HepG2 (cell line): Measurements from ENCODE around the gene ZNF101. TPM values are rescaled to one million over a fixed set of nuclear protein-coding genes. Genes with fewer than 3 reads are reported as not detected.

Source experiments
- ATAC-seq: fragments of 200-7000 bp; cut with Tn5 transposase; 3 replicates; pipeline ENCODE4 v1.9.1; 2020; ENCODE audit warnings: mild to moderate bottlenecking, moderate library complexity
- BruUV-seq: library from RNA; stranded (reverse); fragments of 400-500 nt; replicated peaks from 2 replicates; lab custom pipeline; 2021; lab: Mats Ljungman, UMichigan
- CTCF ChIA-PET: fragments of 300-600 bp; formaldehyde crosslinking; extraction: SDS; loops from one replicate; lab custom pipeline; 2021; ENCODE audit warnings: low total read pairs, inconsistent platforms, low intra/inter-chr PET ratio; lab: Yijun Ruan, JAX
- POLR2A ChIA-PET: fragments of 350-600 bp; sonication (Branson Sonifier 250); formaldehyde crosslinking; loops from one replicate; lab custom pipeline; 2020; ENCODE audit warnings: antibody characterized with exemption, inconsistent platforms; lab: Yijun Ruan, JAX
- DNase-seq: peaks from one replicate; pipeline ENCODE4 v3.0.0-alpha.2; 2015; ENCODE audit warnings: low spot score
- FAIRE-seq: peaks from 3 replicates; lab custom pipeline; 2011; peaks lifted over from hg19 to GRCh38; lab: Jason Lieb, UNC
- H2AFZ ChIP-seq: one replicate; pipeline ENCODE4 v1.6.1; 2011; ENCODE audit warnings: low read length, inconsistent platforms
- H3K27ac ChIP-seq: fragments of 300-600 bp; 3 replicates; pipeline ENCODE4 v1.8.0; 2011; ENCODE audit warnings: mixed run types, mild to moderate bottlenecking, mixed read lengths, low read length, inconsistent platforms; ENCODE audit not compliant: insufficient read depth; ENCODE audit errors: extremely low read length
- H3K27me3 ChIP-seq, 2 experiments: fragments of 200-600 bp in 1 of 2; 2 replicates in 1 of 2; 3 replicates in 1 of 2; pipeline versions ENCODE4 v1.6.0 to v1.8.0; 2011; ENCODE audit warnings: low read length in 2 of 2, mild to moderate bottlenecking in 2 of 2, moderate library complexity in 2 of 2, inconsistent platforms in 1 of 2; ENCODE audit not compliant: insufficient read depth in 2 of 2, control insufficient read depth in 1 of 2
- H3K36me3 ChIP-seq, 2 experiments: fragments of 200-600 bp in 1 of 2; replicated peaks in 1 of 2; 2 replicates in 1 of 2; 3 replicates in 1 of 2; pipeline versions ENCODE4 v1.5.1 to v1.8.0; 2011; ENCODE audit warnings: low read length in 2 of 2, inconsistent platforms in 1 of 2; ENCODE audit not compliant: insufficient read depth in 2 of 2, control insufficient read depth in 1 of 2
- H3K4me1 ChIP-seq: 2 replicates; pipeline ENCODE4 v1.5.1; 2012; ENCODE audit warnings: low read length, inconsistent platforms; ENCODE audit not compliant: insufficient read depth
- H3K4me2 ChIP-seq: 2 replicates; pipeline ENCODE4 v1.6.0; 2011; ENCODE audit warnings: low read depth, low read length, inconsistent platforms
- H3K4me3 ChIP-seq, 3 experiments: fragments of 200-600 bp in 1 of 3; sonication (generic), shearing (Covaris generic) in 1 of 3; replicated peaks in 1 of 3; 2 replicates each; pipeline ENCODE4 v1.5.1; 2011 to 2016; ENCODE audit warnings: low read length in 3 of 3, inconsistent platforms in 2 of 3, low read depth in 2 of 3, mild to moderate bottlenecking in 2 of 3, control low read depth in 1 of 3, mixed read lengths in 1 of 3; ENCODE audit not compliant: insufficient read depth in 1 of 3
- H3K79me2 ChIP-seq: one replicate; pipeline ENCODE4 v1.6.1; 2011; ENCODE audit warnings: low read length, inconsistent platforms; ENCODE audit not compliant: insufficient read depth
- H3K9ac ChIP-seq: 2 replicates; pipeline ENCODE4 v1.6.0; 2011; ENCODE audit warnings: mild to moderate bottlenecking, low read depth, low read length, inconsistent platforms; ENCODE audit not compliant: insufficient read depth
- H3K9me3 ChIP-seq: 2 replicates; pipeline ENCODE4 v1.5.1; 2012; ENCODE audit warnings: mild to moderate bottlenecking, low read length
- H4K20me1 ChIP-seq: 2 replicates; pipeline ENCODE4 v1.6.0; 2011; ENCODE audit warnings: inconsistent platforms, mild to moderate bottlenecking, low read length, moderate library complexity; ENCODE audit not compliant: insufficient read depth
- ATF1 ChIP-seq: IDR thresholded peaks from 2 replicates; pipeline ENCODE4 v1.6.1; 2016; ENCODE audit warnings: mild to moderate bottlenecking, control low read depth
- BRCA1 ChIP-seq: sonication (generic); formaldehyde crosslinking; IDR thresholded peaks from 2 replicates; pipeline ENCODE4 v1.4.0; 2020; ENCODE audit warnings: missing genetic modification reagents
- FOSL1 ChIP-seq: sonication (generic); formaldehyde crosslinking; IDR thresholded peaks from 2 replicates; pipeline ENCODE4 v1.9.0; 2021; ENCODE audit warnings: missing genetic modification reagents, borderline replicate concordance
- GATAD2A ChIP-seq: IDR thresholded peaks from 2 replicates; pipeline ENCODE4 v1.6.1; 2016
- GLMP ChIP-seq: sonication (generic); formaldehyde crosslinking; IDR thresholded peaks from 2 replicates; pipeline ENCODE4 v1.9.0; 2021; ENCODE audit warnings: missing genetic modification reagents, mild to moderate bottlenecking, borderline replicate concordance
- MTA3 ChIP-seq: sonication (generic); formaldehyde crosslinking; IDR thresholded peaks from 2 replicates; pipeline ENCODE4 v1.4.0; 2020; ENCODE audit warnings: missing genetic modification reagents
- RBFOX2 ChIP-seq: fragments of 200-400 bp; formaldehyde crosslinking; IDR thresholded peaks from 2 replicates; pipeline ENCODE4 v1.6.1; 2017; ENCODE audit warnings: low read depth, mild to moderate bottlenecking, low read length
- REL ChIP-seq: sonication (generic); formaldehyde crosslinking; conservative IDR thresholded peaks from 2 replicates; pipeline ENCODE4 v1.8.0; 2022; ENCODE audit warnings: mild to moderate bottlenecking, missing genetic modification reagents, moderate library complexity
- SP5 ChIP-seq: IDR thresholded peaks from 2 replicates; pipeline ENCODE4 v1.6.1; 2016; ENCODE audit warnings: low read depth, borderline replicate concordance
- TFE3 ChIP-seq: IDR thresholded peaks from 2 replicates; pipeline ENCODE4 v1.6.1; 2016
- ZNF331 ChIP-seq: sonication (generic); formaldehyde crosslinking; IDR thresholded peaks from 2 replicates; pipeline ENCODE4 v1.4.0; 2020; ENCODE audit warnings: missing genetic modification reagents
- ZNF704 ChIP-seq: sonication (generic); formaldehyde crosslinking; IDR thresholded peaks from 2 replicates; pipeline ENCODE4 v1.8.1; 2023; ENCODE audit warnings: mild to moderate bottlenecking, inconsistent platforms, moderate library complexity, missing genetic modification reagents, borderline replicate concordance
- WGBS: methylation state at CpG from one replicate; pipeline ENCODE4 v1.1.6; 2017; ENCODE audit warnings: low lambda C conversion rate; 5-methylcytosine and 5-hydroxymethylcytosine counted together
- in situ Hi-C: cut with HindIII; loops from 2 replicates; pipeline ENCODE4 v1.10.0; 2017; ENCODE audit warnings: low pct_unique_long_range_greater_than_20kb; ENCODE audit not compliant: extremely low pct_ligation_motif_present
- intact Hi-C: fragments of 100-400 bp; cut with micrococcal nuclease; formaldehyde crosslinking; loops from one replicate; pipeline ENCODE4 v1.10.0; 2022; ENCODE audit not compliant: unreplicated experiment
- polyA plus RNA-seq, 8 experiments: library from polyadenylated mRNA; depleted of rRNA in 3 of 8; stranded (reverse) in 7 of 8; unstranded in 1 of 8; fragments of >200 nt; fragmentation: Illumina TruSeq in 4 of 8; extraction: Trizol in 4 of 8; gene quantifications; 2 replicates each; pipeline versions ENCODE4 v1.2.1 to v1.2.3, GENCODE V29; 2011 to 2016; ENCODE audit warnings: low read depth in 4 of 8, missing spikeins in 1 of 8, mixed read lengths in 1 of 8; ENCODE audit not compliant: insufficient read depth in 1 of 8
- total RNA-seq, 5 experiments: library from RNA; depleted of rRNA; stranded (reverse); fragments of >200 nt; fragmentation: Illumina TruSeq; extraction: Trizol; gene quantifications; 2 replicates each; pipeline ENCODE4 v1.2.3, GENCODE V29; 2016; ENCODE audit warnings: low read depth in 1 of 5
- TF ChIP-seq, protein P1 (sequence below): sonication (generic); formaldehyde crosslinking; conservative IDR thresholded peaks from 2 replicates; pipeline ENCODE4 v1.4.0; 2020; ENCODE audit warnings: missing genetic modification reagents
- TF ChIP-seq, protein P2 (sequence below), 2 experiments: sonication (generic) in 1 of 2; formaldehyde crosslinking in 1 of 2; IDR thresholded peaks; 2 replicates each; pipeline versions ENCODE4 v1.4.0 to v1.6.1; 2016 to 2020; ENCODE audit warnings: borderline replicate concordance in 1 of 2, low read depth in 1 of 2, mild to moderate bottlenecking in 1 of 2, missing genetic modification reagents in 1 of 2

ZNF101 gene
- total and polyA plus RNA-seq, 2 of the 13 experiments (the other 11 are each of a cell fraction or from before 2014, with no cell fraction given), result 12.9 to 28.9 TPM

- no peak for DNase-seq
- Histone ChIP-seq H3K4me2 (no peak overlapping the region), H3K4me1 (peaks cover 13% of the 10 kb centered on the region), H3K36me3 (no peaks in the 10 kb centered on the region), H4K20me1 (no peaks in the 10 kb centered on the region), H3K79me2 (no peaks in the 10 kb centered on the region), H3K4me3 (no peak overlapping the region), H2AFZ (no peak overlapping the region), H3K27me3 (no peaks in the 10 kb centered on the region; a peak in 1 of 5 replicates), H3K9me3 (no peaks in the 10 kb centered on the region), H3K9ac (no peak overlapping the region), H3K27ac (no peak overlapping the region)
- FAIRE-seq, result no peak
- ChIA-PET POLR2A (no interaction called here), CTCF (no interaction called here)
- no peak for ATAC-seq
- WGBS, result 81% methylated on average over 17 of the region's 19 CpGs
- no peak for TF ChIP-seq FOSL1 (CRISPR knock-in tag)
- TF ChIP-seq GATAD2A (CRISPR knock-in tag), result no peak
- no peak for TF ChIP-seq REL (CRISPR knock-in tag)
- no peak for TF ChIP-seq ATF1
- TF ChIP-seq ZNF331 (CRISPR knock-in tag), result no peak
- TF ChIP-seq SP5 (CRISPR knock-in tag), result no peak
- no peak for TF ChIP-seq TFE3 (CRISPR knock-in tag)
- TF ChIP-seq, protein P1, sequence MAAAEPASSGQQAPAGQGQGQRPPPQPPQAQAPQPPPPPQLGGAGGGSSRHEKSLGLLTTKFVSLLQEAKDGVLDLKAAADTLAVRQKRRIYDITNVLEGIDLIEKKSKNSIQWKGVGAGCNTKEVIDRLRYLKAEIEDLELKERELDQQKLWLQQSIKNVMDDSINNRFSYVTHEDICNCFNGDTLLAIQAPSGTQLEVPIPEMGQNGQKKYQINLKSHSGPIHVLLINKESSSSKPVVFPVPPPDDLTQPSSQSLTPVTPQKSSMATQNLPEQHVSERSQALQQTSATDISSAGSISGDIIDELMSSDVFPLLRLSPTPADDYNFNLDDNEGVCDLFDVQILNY (CRISPR knock-in tag), result no peak
- TF ChIP-seq BRCA1 (CRISPR knock-in tag), result no peak
- no peak for TF ChIP-seq GLMP
- TF ChIP-seq, protein P2, sequence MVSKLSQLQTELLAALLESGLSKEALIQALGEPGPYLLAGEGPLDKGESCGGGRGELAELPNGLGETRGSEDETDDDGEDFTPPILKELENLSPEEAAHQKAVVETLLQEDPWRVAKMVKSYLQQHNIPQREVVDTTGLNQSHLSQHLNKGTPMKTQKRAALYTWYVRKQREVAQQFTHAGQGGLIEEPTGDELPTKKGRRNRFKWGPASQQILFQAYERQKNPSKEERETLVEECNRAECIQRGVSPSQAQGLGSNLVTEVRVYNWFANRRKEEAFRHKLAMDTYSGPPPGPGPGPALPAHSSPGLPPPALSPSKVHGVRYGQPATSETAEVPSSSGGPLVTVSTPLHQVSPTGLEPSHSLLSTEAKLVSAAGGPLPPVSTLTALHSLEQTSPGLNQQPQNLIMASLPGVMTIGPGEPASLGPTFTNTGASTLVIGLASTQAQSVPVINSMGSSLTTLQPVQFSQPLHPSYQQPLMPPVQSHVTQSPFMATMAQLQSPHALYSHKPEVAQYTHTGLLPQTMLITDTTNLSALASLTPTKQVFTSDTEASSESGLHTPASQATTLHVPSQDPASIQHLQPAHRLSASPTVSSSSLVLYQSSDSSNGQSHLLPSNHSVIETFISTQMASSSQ (IDR thresholded peaks at IDR 0.05; ENCODE audit: low read depth), result no peak
- TF ChIP-seq, protein P2 (CRISPR knock-in tag; IDR thresholded peaks at IDR 0.05; ENCODE audit: borderline replicate concordance), result no peak
- no peak for TF ChIP-seq MTA3 (CRISPR knock-in tag)
- TF ChIP-seq ZNF704, result no peak
- TF ChIP-seq RBFOX2, result no peak
- intact Hi-C loops, result no loop called here
- BruUV-seq, result no TSS peak
- in situ Hi-C loops, result no loop called here
These were observed 44.5 kb upstream of the ZNF101 start for GRCh38 chr19:19624032-19624570.
